SK-N-MC (cell line): Measurements from ENCODE around the gene ANKRD44.
"Not testable (repeated sequence)": the region's sequence is repeated elsewhere in the genome, so short reads cannot be mapped to it uniquely, and the experiment has no call there.

ENCODE experiments used
- DNase-seq: peaks from one replicate; pipeline ENCODE4 v3.0.0-alpha.2; 2011; ENCODE audit warnings: low read depth, low spot score
- H3K27ac ChIP-seq: fragments of 200-600 bp; sonication (generic); 2 replicates; pipeline ENCODE4 v1.5.1; 2016; ENCODE audit warnings: mixed run types
- H3K36me3 ChIP-seq: fragments of 200-600 bp; sonication (generic); 2 replicates; pipeline ENCODE4 v1.6.1; 2017; ENCODE audit warnings: antibody characterized with exemption, low read length, mixed read lengths; ENCODE audit not compliant: insufficient read depth
- H3K4me3 ChIP-seq: fragments of 200-600 bp; sonication (generic); 2 replicates; pipeline ENCODE4 v1.5.1; 2016
- H3K9ac ChIP-seq: fragments of 200-600 bp; sonication (generic); 2 replicates; pipeline ENCODE4 v1.8.0; 2017; ENCODE audit warnings: mixed run types, mixed read lengths; ENCODE audit not compliant: insufficient read length
- H3K9me3 ChIP-seq: fragments of 200-600 bp; sonication (generic); 2 replicates; pipeline ENCODE4 v1.6.1; 2017; ENCODE audit warnings: low read depth, mild to moderate bottlenecking, antibody characterized with exemption, low read length, moderate library complexity, mixed read lengths
- EZH2 ChIP-seq: fragments of 200-600 bp; sonication (generic); IDR thresholded peaks from one replicate; pipeline ENCODE4 v1.6.1; 2017; ENCODE audit warnings: antibody characterized with exemption
- FOXP2 ChIP-seq: optimal IDR thresholded peaks from 2 replicates; pipeline ENCODE3; 2011; ENCODE audit warnings: mild to moderate bottlenecking, moderate library complexity; ENCODE audit not compliant: insufficient read depth; ENCODE audit errors: extremely low read length, control extremely low read depth
- POLR2AphosphoS5 ChIP-seq: IDR thresholded peaks from 2 replicates; pipeline ENCODE4 v1.6.1; 2012; ENCODE audit warnings: mild to moderate bottlenecking, low read depth, low read length, borderline replicate concordance

ANKRD44 gene

GRCh38 chr2:197245829-197246804 is 64.5 kb downstream of the ANKRD44 start:
- Histone ChIP-seq H3K27ac (no peak overlapping the region), H3K36me3 (no peaks in the 10 kb centered on the region), H3K4me3 (no peak overlapping the region), H3K9me3 (no peaks in the 10 kb centered on the region), H3K9ac (no peak overlapping the region)
- no peak for DNase-seq
- TF ChIP-seq POLR2AphosphoS5 (no peak), FOXP2 (no peak), EZH2 (no peak)

- no peaks in the 10 kb centered on the region for H3K36me3 ChIP-seq
- TF ChIP-seq FOXP2, result no peak
- no peak for TF ChIP-seq EZH2
- no peak for TF ChIP-seq POLR2AphosphoS5
- H3K9ac ChIP-seq, result no peak overlapping the region
- no peak overlapping the region for H3K4me3 ChIP-seq
- DNase-seq, result no peak
- H3K9me3 ChIP-seq, result no peaks in the 10 kb centered on the region
- H3K27ac ChIP-seq, result no peak overlapping the region
These were observed 66.2 kb downstream of the ANKRD44 start for GRCh38 chr2:197244349-197244748.

DNA sequence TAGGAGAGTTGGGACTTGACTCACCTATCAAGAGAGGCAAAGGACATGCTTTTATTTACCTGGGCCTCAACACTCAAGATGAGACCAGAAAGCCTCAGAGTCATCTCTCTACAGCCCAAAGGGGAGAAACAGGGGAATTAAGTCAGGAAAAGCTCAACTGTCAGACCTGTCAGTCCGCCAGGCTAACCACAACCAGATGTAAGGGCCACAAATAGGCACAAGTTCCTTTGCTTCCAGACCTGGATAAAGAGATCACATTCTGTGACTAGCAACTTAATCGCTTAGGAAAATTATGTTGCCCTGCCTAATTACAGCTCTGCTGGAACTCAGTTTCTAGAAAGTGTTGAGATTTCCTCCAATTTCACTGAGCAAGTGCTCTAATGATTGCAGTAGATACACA is 67.9 kb downstream of the ANKRD44 start:
- H3K9ac ChIP-seq, result no peak overlapping the region
- H3K36me3 ChIP-seq, result no peaks in the 10 kb centered on the region
- no peak overlapping the region for H3K27ac ChIP-seq
- TF ChIP-seq FOXP2 (no peak), POLR2AphosphoS5 (no peak), EZH2 (no peak)
- no peak overlapping the region for H3K4me3 ChIP-seq
- H3K9me3 ChIP-seq, result no peaks in the 10 kb centered on the region
- DNase-seq, result no peak

DNA sequence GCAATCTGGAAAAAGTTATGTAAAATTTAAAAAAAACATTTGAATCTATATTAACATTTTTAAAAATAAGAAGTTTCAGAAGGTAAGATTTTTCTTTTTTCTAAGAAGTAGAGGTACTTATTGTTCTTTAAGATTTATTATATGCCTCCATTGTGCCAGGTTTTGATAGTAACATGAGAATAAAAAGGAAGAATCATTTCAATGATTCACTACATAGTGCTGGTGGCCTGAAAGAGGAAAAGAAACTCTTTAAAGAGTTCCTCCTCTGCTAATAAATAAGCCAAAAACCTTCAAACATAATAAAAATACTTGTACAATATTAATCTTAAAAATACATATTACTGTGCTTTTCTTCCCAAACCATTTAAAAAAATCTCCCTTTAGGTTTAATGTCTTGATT is 69.0 kb downstream of the ANKRD44 start:
- no peaks in the 10 kb centered on the region for H3K36me3 ChIP-seq
- no peak overlapping the region for H3K9ac ChIP-seq
- no peaks in the 10 kb centered on the region for H3K9me3 ChIP-seq
- H3K4me3 ChIP-seq, result no peak overlapping the region
- TF ChIP-seq POLR2AphosphoS5, result no peak
- TF ChIP-seq FOXP2, result no peak
- TF ChIP-seq EZH2, result no peak
- DNase-seq, result no peak
- H3K27ac ChIP-seq, result no peak overlapping the region

- H3K9me3 ChIP-seq, result no peaks in the 10 kb centered on the region
- H3K27ac ChIP-seq, result no peak overlapping the region
- H3K9ac ChIP-seq, result no peak overlapping the region
- H3K36me3 ChIP-seq, result no peaks in the 10 kb centered on the region
- TF ChIP-seq POLR2AphosphoS5 (no peak), FOXP2 (no peak), EZH2 (no peak)
- H3K4me3 ChIP-seq, result no peak overlapping the region
- DNase-seq, result no peak
These were observed 69.4 kb downstream of the ANKRD44 start for GRCh38 chr2:197241153-197241552.

DNA sequence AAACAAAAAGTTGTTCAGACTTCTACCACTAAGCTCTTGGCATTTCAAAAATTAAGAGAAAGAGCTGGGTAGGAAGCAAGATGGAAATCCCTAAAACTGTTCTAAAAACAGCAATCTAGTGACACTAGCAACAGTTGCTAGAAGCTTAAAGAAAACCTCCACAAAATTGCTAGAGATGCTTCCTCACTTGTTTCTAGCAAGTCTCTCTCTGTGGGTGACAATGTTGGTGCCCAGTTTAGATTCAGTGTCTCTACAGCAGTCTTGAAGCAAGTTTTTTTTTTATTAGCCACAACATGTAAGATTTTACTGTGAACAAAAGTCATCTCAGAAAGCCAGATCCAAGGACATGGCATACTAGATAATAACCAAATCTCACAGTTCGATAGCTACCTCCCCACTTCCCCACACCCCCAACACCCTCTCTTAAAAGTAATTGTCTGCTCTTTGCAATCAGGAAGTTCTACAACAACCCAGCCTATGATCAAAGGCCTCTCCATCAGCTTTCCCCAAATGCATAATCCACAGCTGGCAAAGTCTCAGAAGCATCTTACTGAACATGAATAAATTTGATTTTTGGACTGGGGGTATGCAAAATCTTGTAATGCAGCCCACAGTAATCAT is 70.0 kb downstream of the ANKRD44 start:
- H3K36me3 ChIP-seq, result no peaks in the 10 kb centered on the region
- TF ChIP-seq POLR2AphosphoS5, result no peak
- H3K9me3 ChIP-seq, result no peaks in the 10 kb centered on the region
- no peak overlapping the region for H3K27ac ChIP-seq
- no peak overlapping the region for H3K9ac ChIP-seq
- no peak overlapping the region for H3K4me3 ChIP-seq
- no peak for DNase-seq

DNA sequence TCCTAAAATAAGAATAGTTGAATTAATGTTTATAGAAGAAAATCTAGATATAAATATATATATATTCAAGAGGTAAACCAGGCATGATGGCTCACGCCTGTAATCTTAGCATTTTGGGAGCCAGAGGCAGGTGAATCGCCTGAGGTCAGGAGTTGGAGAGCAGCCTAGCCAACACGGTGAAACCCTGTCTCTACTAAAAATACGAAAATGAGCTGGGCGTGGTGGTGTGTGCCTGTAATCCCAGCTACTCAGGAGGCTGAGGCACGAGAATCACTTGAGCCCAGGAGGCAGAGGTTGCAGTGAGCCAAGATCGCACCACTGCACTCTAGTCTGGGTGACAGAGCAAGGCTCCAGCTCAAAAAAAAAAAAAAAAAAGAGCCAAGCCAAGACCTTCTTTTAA is 70.6 kb downstream of the ANKRD44 start:
- not testable (repeated sequence) for H3K4me3 ChIP-seq, H3K9ac ChIP-seq, H3K27ac ChIP-seq, H3K9me3 ChIP-seq, H3K36me3 ChIP-seq, DNase-seq

GRCh38 chr2:197239434-197239833 is 71.1 kb downstream of the ANKRD44 start:
- Histone ChIP-seq H3K4me3 (no peak overlapping the region), H3K27ac (no peak overlapping the region), H3K9ac (no peak overlapping the region), H3K9me3 (no peaks in the 10 kb centered on the region), H3K36me3 (no peaks in the 10 kb centered on the region)
- no peak for DNase-seq
- TF ChIP-seq EZH2 (no peak), POLR2AphosphoS5 (no peak), FOXP2 (no peak)

GRCh38 chr2:197238043-197238365 is 72.6 kb downstream of the ANKRD44 start:
- no peak for DNase-seq
- no peak overlapping the region for H3K4me3 ChIP-seq
- TF ChIP-seq EZH2, result no peak
- no peak for TF ChIP-seq POLR2AphosphoS5
- TF ChIP-seq FOXP2, result no peak
- H3K27ac ChIP-seq, result no peak overlapping the region
- no peaks in the 10 kb centered on the region for H3K9me3 ChIP-seq
- H3K36me3 ChIP-seq, result no peaks in the 10 kb centered on the region
- no peak overlapping the region for H3K9ac ChIP-seq
